ENCODE measurements around the gene EIF4H.

DNA sequence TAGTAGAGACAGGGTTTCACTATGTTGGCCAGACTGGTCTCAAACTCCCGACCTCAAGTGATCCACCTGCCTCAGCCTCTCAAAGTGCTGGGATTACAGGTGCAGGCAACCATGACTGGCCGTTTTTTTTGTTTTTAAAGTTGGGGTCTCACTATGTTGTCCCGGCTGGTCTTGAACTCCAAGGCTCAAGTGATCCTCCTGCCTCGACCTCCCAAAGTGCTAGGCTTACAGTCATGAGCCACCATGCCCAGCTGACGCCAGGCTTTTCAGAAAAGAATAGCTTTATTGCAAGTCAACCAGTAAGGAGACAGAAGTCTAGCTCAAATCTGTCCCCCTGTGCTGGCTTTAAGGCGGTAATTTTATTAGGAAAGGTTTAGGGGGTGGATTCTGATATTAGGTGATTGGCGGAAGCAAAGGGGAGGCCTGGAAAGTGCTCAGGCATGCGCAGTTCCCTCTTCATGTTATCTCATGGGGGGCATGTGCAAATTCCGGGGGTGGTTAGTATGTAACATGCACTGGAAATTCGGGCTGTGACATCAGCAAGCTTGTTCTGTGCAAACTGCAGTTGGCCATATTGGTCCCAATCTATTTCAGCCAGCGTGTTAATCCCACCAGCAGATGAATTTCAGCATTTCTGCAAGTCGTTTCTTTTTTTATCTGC is 47.8 kb upstream of the EIF4H start:
- TF ChIP-seq FOXA1 (IDR thresholded peaks at IDR 0.05) = no peak
- TF ChIP-seq ZNF384 (IDR thresholded peaks at IDR 0.05) = no peak
